AG09319 (cell line): ENCODE measurements around the gene ZDHHC20.

Experiments
- DNase-seq: peaks from one replicate; pipeline ENCODE4 v3.0.0-alpha.2; 2010; ENCODE audit warnings: low read depth; ENCODE audit errors: extremely low read depth
- TF ChIP-seq, protein P1 (sequence below): IDR thresholded peaks from 2 replicates; pipeline ENCODE4 v1.5.1; 2011; ENCODE audit warnings: low read depth, mild to moderate bottlenecking, inconsistent platforms, low read length, moderate library complexity

The ZDHHC20 gene

GRCh38 chr13:21461131-21461530 lies 2.0 kb upstream of the ZDHHC20 start:
- TF ChIP-seq, protein P1, sequence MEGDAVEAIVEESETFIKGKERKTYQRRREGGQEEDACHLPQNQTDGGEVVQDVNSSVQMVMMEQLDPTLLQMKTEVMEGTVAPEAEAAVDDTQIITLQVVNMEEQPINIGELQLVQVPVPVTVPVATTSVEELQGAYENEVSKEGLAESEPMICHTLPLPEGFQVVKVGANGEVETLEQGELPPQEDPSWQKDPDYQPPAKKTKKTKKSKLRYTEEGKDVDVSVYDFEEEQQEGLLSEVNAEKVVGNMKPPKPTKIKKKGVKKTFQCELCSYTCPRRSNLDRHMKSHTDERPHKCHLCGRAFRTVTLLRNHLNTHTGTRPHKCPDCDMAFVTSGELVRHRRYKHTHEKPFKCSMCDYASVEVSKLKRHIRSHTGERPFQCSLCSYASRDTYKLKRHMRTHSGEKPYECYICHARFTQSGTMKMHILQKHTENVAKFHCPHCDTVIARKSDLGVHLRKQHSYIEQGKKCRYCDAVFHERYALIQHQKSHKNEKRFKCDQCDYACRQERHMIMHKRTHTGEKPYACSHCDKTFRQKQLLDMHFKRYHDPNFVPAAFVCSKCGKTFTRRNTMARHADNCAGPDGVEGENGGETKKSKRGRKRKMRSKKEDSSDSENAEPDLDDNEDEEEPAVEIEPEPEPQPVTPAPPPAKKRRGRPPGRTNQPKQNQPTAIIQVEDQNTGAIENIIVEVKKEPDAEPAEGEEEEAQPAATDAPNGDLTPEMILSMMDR, result no peak
- no peak for DNase-seq

DNA sequence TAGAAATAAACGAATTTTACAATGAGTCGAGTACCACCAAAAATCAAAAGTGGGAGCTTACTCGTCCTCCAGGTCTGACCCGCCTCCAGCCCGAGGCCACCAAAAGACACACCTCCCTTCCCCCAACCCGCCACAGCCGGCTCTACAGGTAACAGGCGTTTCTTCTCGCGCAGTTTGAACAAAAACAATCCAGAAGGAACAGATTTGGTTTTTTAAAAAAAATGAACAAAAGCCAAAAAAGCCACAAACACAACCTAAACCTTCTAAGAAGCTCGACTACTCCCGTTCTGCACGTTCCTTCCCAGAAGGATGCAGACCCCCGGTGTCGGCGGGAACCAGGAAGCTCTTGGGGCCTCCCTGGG lies 671 bp downstream of the ZDHHC20 start:
- no peak for DNase-seq
- TF ChIP-seq, protein P1, result no peak

DNA sequence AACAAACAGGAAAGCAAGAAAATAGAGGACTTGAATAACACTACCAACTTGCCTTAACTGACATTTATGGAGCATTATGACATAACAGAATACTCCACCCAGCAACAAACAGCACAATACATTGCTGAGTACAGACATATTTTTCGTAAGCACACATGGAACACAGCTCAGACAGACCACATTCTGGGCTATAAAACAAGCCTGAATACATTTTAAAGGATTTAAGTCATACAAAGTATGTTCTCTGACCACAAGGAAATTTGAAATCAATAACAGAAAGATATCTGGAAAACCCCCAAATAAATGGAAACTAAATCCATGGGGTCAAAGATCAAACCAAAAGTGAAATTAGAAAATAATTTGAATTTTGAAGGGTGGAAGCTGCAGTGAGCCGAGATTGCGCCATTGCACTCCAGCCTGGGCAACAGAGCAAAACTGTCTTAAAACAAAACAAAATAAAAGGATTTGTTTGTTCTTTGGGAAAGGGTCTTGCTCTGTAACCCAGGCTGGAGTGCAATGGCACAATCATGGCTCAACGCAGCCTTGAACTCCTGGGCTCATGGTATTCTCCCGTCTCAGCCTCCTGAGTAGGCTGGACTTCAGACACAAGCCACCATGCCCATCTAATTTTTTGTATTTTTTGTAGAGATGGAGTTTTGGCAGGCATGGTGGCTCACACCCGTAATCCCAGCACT lies 5.6 kb downstream of the ZDHHC20 start:
- peak; percentile 27 for DNase-seq
- TF ChIP-seq, protein P1, result no peak

DNA sequence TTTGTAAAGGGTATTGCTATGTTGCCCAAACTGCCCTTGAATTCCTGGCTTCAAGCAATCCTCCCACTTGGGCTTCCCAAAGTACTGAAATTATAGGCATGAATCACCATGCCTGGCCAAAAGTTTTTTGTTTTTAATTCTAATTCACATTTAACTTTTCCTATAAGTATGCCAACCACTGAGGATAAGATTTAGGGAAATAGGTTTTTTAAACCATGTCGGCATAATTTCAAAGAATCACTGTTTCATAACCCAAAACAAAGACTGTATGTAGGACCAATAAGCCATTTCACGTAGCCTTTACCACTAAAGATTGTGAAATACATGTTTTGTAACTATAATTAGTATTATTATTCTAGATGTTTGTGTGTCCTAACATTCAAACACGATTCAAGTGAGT lies 8.2 kb downstream of the ZDHHC20 start:
- TF ChIP-seq, protein P1, result no peak
- no peak for DNase-seq

DNA sequence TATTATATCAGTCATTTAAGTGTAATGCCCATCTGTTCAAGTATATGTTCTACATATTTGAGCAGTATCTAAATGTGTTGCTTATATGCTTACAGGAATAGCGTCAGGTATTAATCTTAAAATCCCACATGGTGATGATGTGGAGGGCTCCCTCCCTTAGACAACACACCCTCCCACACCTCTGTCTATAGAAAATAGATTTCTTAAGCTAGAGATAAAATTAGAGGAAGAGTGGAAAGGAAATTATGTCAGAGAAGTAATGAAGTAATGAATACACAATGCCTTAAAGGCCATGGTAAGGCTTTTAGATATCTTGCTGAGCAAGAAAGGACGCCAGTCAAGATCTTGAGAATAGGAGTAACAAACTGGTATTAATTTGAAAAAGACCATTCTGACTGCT lies 12.4 kb downstream of the ZDHHC20 start:
- DNase-seq, result no peak

DNA sequence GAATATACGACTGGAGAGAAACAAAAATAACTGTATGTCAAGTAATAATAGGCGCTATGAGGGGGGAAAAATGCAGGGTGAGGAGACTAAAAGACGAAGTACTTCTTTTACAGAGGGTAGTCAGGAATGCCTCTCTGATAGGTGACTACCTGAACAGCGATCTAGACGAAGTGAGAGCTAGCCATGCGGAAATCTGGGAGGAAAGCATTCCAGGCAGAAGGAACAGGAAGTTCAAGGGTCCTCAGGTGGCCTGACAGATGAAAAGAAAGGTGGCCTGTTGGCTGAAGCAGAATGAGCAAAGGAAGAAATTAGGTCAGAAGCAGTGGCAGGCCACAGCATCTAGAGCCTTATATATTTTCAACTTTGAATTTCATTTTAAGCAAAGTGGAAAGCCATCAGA lies 13.3 kb downstream of the ZDHHC20 start:
- TF ChIP-seq, protein P1, result no peak

More for the DNA sequence above, 12.4 kb downstream of the ZDHHC20 start:
- TF ChIP-seq, protein P1, result no peak

DNA sequence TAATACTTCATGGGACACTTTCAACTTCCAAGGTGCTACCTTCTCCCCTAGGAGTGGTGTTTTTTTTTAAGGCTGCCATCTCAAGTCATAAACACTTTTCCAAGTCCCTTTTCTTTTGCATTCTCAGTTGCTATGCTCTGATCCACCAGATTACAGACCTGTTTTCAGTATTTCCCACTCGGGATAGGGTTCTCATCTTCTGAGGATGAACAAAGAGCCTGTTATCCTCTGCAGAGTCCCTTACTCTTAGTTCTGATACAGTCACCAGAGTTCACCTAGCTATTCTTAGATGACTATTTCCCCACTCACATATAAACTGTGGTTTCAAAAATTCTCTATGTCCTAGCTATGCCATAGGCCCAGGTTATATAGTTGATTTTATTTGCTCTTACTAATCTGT lies 15.9 kb downstream of the ZDHHC20 start:
- TF ChIP-seq, protein P1, result no peak
- DNase-seq, result no peak

More for the DNA sequence above, 13.3 kb downstream of the ZDHHC20 start:
- DNase-seq, result no peak
